Measurements from ENCODE around the gene ARFGAP1.

The ARFGAP1 gene

DNA sequence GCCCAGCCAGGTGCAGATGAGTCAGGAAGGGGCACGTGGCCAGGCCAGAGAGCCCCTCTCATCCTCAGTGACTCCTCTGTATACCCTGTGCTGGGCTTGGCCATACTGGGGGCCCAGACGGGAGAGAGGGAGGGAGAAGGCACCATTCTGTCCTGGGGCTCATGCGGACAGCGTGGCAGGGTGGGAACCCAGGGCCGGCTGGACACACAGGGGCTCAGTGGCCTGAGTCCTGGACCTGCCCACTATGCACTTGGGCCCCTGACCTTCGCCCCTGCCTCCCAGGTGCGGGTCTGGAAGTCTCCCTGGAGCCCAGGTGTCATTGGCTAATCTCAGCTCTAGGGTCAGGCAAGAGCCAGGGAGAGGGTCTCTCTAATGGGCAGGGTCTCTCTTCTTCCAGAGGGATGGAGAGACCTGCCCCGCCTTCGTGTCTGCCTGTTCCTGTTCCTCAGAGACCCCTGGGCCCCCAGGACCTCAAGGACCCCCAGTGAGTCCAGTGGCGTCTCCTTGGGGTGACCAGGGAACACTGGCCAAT is 48.1 kb downstream of the ARFGAP1 start:
- no peak for DNase-seq (ENCODE audit: low read depth)

DNA sequence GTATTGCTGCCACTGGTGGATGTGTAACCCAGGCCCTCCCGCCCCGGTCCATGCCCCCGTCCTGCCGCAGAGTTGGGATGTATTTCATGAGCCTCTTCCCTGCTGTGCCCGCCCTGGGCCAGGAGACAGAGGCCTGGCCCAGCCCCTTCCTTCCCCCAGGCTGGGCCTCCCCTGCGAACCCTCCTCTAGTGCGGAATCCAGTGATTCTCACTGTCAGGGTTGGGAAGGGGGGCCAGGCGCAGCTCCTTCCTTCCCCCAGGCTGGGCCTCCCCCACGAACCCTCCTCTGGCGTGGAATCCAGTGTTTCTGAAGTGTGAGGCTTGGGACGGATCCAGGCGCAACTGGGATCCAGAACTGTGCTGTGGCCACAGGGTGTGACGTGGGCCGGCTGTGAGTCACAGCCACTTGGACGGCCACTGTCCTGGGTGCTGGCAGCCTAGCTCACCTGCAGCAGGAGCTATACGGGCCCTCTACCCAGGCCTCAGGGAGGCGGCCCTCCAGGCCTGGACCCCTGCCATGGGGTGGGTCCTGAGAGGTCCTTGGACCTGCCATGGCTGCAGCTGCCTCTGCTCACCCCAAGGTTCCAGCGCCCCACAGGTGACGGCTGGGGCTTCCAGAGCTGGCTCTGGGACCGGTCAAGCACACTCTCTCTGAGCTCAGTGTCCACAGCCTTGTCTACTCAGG is 48.7 kb downstream of the ARFGAP1 start:
- DNase-seq (ENCODE audit: low read depth), result no peak

DNA sequence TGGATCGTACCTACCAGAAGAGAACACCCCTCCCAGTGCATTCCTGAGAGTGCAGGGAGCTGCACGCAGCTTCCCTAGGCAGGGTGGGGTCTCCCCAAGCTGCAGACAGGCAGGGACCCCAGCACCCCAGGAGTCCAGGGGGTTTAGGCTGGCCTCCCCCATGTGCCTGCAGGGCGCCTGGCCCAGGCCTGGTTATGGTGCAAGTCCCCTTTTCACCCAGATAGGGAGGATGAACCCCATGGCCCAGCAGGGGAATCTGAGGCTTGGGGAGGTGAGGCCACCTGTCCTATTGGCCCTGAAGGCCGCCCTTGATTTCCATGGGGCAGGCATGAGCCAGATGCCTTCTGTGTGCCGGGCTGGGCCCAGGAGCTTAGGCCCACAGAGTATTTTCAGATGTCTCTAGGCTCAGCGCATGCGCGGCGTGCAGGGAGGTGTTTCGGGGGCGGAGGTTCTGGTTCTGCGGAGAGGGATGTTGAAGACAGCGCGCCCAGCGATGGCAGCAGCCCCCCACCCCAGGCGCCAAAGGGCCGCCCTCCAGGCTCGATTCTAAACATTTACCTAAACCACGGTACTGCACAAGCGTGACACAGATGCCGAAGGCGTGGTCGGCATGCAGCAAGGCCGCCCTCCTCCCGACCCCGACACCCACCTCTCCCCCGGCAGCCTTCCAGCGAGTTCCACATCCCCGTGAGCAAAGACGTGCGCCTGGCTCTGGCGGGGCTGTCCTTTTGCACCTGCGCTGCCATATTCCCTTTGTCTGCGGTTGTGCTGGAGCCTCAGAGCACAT is 49.7 kb downstream of the ARFGAP1 start:
- no peak for DNase-seq (ENCODE audit: low read depth)

DNA sequence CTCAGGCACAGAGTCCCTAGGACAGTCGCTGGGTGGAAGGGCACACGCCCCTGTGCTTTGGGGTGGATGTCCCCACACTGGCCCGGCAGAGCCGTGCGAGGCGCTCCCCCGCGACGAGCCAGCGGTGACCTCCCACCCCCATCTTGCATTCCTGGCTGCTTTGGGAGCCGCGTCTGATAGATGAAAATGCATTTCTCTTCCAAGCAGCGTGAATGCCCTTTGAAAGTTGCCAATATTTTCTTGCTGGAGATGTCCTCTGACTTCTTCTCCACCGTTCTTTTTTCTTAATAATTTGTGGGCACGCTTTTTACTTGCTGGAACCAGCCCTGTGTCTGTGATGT is 50.3 kb downstream of the ARFGAP1 start:
- no peak for DNase-seq (ENCODE audit: low read depth)

DNA sequence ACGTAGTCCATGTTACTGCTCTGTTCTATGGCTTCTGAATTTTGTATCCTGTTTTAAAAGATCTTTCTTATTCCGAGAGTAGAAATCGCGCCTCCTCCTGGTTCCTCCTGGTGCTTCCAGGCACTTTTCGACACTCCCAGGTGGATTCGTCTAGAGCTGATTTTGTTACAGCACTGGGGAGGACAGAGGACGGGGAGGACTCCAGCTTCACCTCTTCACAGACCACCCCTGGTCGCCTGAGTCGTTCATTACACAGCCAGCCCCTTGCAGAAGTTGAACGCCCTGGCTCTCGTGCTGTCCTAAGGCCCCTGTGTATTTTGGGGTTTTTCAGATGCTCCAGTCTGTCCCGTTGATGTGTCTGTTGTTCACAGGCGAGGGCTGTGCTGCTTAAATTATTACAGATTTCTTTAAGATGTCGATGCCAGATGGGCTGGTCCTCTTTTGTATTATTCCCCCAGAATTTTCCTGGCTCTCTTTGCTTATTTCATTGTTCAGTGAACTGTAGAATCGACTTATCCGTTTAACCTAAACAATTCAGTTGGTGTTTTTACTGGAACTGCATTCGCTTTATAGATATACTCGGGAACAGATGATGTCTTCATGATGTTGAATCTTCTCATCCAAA is 50.9 kb downstream of the ARFGAP1 start:
- DNase-seq (ENCODE audit: low read depth), result no peak

DNA sequence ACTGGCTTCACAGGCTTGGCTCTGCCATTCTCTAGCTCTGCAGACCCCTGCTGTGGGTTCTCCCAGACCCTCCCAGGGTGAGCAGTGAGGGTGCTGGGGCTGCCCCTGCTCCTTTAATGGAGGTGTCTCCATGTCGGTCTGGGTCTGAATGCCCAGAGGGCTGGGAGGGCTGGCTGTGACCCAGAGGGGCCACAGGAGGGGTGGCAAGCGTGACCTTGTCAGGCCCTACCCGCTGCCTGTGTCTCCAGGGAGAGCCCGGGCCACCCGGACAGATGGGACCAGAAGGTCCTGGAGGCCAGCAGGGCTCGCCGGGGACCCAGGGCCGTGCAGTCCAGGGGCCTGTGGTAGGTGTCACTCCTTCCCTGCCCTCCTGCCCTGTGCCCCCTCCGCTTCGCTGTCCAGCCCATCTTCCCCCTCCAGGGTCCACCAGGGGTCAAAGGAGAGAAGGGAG is 52.4 kb downstream of the ARFGAP1 start:
- DNase-seq (ENCODE audit: low read depth), result no peak

DNA sequence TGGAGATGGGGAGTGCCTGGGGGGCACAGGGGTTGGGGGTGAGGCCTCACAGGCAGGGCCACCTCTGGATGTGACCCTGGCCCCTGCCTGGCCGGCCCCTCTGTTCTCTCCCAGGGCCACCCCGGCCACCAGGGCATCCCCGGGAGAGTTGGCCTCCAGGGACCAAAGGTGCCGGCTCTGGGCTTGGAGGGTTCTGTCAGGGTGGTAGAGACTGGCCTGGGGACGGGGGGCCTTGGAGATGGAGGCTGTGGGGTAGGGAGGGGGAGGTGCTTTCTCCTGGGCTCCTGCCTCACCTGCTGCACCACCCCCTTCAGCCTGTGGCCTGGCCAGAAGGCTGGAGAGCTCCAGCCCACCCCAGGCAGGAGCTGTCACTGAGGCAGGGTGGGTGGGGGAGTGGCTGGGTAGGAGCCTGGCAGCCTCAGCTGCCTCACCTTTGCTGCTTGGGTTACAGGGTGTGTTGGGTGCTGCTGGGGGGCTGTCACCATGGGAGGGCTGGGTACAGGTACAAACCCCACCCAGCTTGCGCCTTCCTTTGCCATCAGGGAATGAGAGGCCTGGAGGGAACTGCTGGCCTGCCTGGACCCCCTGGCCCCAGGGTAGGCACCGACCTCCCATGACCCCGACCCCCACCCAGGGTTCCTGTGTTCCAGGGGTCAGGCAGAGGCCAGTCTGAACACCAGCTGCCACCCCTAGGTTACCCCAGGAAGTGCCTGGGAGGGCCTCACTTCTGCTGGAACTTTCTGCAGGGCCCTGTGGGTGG is 53.1 kb downstream of the ARFGAP1 start:
- no peak for DNase-seq (ENCODE audit: low read depth)

DNA sequence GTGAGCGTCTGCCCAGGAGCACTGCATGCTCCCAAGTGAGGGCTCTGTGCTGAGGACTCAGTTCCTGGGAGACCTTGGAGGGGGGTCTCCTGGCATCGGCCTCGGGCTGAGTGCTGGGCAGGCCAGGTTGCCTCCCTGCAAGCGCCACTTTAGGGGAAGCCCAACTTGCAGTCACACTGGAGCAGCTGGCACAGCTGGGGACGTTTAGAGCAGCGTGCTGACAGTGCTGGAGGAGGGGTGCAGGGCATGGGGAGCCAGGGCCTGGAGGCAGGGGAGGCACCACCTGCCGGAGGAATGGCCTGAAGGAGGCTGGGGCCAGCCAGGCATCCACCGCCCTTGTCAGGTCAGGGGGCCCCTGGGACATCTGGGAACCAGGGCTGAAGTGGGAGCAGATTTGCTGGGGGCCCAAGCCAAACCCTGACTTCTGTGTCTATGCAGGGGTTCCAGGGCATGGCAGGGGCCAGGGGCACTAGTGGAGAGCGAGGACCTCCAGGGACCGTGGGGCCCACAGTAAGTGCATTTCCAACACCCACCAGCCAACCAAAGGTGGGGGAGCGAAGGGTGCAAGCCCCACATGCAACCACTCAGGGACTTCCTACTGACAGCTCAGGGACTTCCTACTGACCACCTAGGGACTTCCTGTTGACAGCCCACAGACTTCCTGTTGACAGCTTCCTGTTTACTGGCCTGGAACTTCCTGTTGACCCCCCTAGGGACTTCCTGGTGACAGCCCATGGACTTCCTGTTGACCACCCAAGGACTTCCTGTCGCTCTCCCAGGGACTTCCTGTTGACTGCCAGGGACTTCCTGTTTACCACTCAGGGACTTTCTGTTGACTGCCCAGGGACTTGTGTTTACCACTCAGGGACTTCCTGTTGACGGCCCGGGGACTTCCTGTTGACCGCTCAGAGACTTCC is 54.0 kb downstream of the ARFGAP1 start:
- no peak for DNase-seq (ENCODE audit: low read depth)

DNA sequence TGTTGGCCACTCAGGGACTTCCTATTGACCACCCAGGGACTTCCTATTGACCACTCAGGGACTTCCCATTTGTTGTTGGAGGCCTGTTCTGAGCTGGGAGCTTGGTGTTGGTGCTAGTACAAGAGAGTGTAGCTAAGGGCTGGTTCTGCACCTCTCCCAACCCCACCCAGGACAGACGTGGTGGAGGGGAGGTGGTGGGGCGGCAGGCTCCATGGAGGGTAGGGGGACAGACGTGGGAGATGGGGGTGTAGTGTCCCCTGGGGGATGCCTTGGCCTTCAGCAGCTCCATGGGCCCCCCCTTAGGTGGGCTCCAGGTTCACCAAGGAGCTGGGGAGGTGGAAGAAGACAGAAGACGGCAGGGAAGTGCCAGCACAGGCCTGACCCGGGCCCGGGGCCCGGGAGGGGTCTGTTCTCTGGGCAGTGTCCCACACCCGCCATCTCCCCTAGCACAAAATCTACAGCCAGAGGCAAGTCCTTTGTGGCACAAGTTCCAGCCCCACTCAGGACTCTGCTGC is 54.7 kb downstream of the ARFGAP1 start:
- DNase-seq (ENCODE audit: low read depth), result no peak

DNA sequence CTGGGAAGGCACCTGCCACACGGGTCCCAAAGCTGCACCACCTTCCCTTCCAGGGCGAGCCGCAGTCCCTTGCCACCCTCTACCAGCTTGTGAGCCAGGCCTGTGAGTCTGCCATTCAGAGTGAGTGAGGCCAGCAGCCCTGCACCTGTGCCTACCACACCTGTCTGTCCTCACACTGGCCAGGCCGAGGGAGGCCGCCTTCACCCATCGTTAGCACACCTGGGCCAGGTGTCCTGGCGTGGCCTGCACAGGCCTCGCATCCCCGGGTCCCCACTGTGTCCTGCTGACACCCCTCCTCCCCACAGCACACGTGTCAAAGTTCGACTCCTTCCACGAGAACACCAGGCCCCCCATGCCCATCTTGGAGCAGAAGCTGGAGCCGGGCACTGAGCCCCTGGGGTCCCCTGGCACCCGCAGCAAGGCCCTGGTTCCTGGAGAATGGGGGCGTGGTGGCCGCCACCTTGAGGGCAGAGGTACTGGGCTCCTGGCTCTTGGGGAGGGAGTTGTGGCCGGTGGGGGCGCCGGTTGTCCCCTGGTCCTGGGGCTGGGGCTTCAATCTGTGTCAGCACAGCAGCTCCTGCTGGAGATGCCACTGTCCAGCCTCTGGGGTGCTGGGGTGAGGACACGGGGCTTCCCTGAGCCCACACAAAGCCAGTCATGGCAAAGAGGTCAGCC is 55.5 kb downstream of the ARFGAP1 start:
- no peak for DNase-seq (ENCODE audit: low read depth)

DNA sequence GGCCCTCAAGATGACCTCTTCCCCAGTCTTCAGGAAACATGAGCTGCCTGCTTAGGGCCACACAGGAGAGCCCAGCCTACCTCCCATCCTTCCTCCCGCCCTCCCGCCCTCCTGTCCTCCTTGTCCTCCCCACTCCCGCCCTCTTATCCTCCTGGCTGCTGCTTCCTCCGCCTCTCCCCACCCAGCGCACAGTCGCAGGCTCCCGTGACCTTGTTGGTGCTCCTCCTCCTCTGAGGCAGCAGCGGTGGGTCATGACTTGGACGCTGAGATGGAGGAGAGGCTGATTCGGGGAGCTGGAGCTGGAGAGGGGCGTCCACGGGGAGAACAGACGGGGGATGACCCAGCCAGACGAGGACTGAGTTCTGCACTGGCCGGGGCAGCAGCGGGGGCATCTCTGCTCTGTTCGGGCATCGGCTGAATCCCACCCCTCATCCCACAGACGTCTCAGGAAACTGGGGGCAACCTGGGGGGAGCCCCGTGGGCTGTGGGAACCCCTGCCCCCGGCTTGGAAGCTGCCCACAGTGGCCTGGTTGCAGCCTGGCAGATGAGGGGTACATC is 56.2 kb downstream of the ARFGAP1 start:
- DNase-seq (ENCODE audit: low read depth), result no peak

DNA sequence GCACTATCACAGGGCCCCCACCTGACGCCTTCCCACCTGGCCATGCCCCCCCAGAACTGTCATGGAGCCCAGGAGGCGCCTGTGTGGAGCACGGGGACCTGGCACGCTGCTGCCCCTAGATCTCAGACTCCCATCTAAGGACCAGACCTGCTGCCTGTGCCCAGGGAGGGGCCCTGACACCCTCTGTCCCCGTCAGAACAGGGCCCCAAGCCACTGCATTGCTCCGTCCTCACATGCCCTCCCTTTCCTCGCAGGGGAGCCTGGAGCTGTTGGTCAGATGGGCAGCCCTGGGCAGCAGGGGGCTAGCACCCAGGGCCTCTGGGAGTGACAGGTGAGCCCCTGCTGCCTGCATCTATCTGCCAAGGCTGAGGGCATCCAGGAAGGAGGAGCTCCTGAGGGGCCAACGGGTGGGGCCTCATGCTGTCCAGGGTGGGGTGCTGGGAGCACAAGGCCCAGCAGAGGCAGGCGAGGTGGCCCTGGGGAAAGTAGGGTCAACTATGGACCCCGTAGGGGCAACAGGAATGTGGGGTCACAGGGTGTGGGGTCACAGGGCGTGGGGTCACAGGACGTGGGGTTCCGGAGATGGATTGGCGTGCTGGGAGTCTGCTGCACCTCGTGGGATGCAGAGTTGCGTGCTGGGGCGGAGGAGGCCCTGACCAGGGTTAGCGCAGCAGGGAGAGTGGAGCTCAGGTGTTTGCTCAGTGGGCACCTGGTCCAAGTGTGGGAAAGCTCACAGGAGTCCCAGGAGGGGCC is 56.9 kb downstream of the ARFGAP1 start:
- DNase-seq (ENCODE audit: low read depth), result no peak

DNA sequence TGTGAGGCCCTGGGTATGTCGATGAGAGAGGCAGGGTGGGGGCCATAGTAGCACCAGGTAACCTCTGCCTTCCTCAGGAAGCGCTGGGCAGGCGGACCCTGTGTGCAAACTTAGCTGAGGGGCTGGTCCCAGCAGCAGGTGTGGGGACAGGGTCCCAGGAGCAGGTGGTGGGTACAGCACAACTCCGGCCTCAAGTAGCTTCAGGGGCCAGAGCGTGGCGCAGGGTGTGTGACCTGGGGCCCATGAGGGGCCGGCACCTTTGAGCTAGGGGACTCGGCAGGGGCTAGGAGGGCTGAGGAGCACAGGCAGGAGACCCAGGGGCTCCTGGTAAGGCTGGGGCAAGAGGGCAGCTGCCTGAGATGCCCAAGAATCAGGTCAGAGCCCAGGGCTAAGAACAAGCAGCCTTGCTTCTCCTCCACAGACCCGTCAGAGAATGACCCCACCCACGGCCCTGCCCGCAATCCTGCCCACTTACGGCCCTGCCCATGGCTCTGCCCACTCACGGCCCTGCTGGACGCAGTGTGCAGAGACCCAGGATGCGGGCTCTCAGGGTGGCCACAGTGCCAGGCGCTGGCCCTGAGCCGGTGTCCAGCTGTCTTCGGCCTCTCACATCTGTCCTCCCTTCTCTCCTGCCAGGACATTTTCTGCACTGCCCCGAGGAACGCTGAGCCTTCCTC is 57.6 kb downstream of the ARFGAP1 start:
- DNase-seq (ENCODE audit: low read depth), result no peak

DNA sequence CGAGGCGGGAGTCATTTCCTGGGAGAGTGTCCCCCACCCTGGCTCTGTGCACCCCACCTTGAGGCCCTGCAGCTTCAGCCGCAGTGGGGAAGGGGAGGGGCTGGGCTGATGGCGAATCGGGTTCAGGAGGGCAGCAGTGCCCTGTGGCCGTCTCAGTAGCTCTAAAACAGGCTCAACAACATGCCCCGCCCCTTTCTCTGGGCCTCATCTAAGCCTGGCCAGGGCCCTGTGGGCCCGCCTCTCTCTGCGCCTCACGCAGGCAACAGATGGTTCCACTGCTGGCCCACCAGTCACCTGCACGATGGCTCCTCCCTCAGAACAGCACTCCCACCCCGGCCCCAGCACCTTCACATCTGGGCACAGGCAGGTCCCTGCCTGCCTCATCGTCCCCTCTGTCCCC is 58.3 kb downstream of the ARFGAP1 start:
- DNase-seq (ENCODE audit: low read depth), result no peak

DNA sequence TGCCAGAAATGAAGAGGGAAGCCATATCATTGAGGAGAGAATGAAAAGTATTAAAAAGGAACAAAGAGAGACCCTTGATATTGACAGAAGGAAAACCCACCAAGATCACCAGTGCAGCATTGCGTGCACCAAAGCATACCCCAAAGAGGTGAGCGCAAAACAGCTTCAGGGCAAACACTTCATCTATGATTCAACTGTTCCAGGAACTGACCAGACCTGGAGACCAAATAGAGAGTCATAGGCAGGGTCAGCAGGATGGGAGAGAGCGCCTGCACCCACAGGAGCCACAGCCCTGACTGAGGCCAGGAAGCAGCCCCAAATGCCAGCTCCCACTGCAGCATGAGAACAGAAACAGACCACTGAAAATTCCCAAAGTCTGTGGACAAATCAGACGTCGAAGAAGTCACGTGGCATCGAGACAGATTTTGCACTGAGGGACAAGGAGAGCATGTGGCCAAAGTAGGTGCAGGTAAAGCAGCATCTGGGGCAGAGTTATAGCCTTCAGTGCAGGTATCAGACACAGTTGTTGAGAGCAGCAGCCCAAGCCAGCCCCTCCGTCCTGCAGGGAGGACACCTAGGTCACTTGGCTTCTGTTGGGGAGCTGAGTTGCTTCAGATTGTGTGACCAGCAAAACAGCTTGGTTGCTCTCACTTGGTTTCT is 59.3 kb downstream of the ARFGAP1 start:
- no peak for DNase-seq (ENCODE audit: low read depth)

DNA sequence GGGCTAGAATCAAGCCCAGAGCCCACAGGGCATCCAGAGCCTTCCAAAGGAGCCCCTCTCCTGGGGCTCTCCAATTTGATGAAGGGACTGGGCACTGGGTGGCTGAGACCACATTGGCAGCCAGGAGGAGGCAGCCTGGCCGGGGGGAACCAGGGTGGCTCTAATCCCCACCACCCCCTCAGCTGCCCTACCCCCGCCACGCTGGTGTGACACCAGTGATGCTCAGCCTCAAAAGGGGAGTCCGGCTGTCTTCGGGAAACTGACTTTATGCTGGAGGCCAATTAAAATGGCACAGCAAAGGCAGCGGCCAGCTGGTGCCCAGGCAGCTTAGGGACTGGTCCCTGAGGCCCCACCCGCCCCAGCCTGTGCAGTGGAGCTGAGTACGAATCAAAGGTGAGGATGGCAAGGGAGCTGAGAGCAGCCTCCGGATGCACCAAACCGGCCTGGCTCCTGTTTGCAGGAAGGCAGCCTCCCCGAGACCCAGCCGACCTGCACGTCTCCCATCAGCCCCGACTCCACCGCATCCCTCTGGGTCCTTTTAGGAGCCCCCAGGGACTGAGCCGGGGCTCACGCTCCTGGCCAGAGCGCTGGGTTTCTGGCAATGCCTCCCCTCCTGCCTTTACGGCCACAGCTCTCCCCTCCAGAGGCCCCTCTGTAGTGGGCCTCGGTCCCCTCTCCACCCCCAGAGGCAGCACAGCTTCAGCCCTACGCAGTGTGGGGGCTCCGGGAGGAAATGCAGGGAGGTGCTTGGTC is 60.1 kb downstream of the ARFGAP1 start:
- no peak for DNase-seq (ENCODE audit: low read depth)

DNA sequence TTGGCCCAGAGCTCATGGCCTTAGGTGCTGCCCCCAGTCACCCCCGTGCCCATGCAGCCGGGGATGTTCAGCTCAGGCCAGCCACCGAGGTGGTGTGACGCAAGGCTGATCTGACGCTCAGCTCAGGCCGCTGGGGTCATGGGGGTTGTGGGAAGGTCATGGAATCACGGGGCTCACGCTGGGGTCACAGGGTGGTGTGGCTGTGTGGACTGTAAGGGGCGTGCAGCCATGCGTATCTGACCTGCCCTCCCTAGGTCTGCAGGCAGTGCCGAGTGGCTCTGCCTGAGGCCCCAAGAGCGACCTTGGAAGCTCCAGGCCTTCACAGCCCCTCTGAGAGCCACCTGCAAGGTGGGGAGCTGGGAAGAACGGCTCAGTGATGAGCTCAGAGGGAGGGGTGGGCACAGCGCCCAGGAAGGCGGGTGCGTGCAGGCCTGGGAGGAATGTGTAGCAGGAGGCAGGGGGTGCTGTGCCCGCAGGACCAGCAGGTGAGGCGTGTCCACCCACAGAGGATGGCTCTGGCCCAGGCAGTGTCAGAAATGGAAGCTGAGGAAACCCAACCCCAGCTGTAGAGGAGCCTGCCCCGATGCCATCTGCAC is 60.7 kb downstream of the ARFGAP1 start:
- no peak for DNase-seq (ENCODE audit: low read depth)

Data from fibroblast of the conjunctiva (primary cell).